H54 (cell line): ENCODE measurements around the gene DIABLO.
"Not testable (repeated sequence)": the region's sequence is repeated elsewhere in the genome, so short reads cannot be mapped to it uniquely, and the experiment has no call there.

Experiments
- DNase-seq: peaks from one replicate; pipeline ENCODE4 v3.0.0; 2011; ENCODE audit warnings: low spot score, mixed read lengths; ENCODE audit not compliant: insufficient read length
- FAIRE-seq: peaks from 3 replicates; lab custom pipeline; 2011; peaks lifted over from hg19 to GRCh38; lab: Jason Lieb, UNC
- POLR2A ChIP-seq: IDR thresholded peaks from 2 replicates; pipeline ENCODE4 v1.6.1; 2011; ENCODE audit warnings: low read depth, mild to moderate bottlenecking, low read length

The DIABLO gene

DNA sequence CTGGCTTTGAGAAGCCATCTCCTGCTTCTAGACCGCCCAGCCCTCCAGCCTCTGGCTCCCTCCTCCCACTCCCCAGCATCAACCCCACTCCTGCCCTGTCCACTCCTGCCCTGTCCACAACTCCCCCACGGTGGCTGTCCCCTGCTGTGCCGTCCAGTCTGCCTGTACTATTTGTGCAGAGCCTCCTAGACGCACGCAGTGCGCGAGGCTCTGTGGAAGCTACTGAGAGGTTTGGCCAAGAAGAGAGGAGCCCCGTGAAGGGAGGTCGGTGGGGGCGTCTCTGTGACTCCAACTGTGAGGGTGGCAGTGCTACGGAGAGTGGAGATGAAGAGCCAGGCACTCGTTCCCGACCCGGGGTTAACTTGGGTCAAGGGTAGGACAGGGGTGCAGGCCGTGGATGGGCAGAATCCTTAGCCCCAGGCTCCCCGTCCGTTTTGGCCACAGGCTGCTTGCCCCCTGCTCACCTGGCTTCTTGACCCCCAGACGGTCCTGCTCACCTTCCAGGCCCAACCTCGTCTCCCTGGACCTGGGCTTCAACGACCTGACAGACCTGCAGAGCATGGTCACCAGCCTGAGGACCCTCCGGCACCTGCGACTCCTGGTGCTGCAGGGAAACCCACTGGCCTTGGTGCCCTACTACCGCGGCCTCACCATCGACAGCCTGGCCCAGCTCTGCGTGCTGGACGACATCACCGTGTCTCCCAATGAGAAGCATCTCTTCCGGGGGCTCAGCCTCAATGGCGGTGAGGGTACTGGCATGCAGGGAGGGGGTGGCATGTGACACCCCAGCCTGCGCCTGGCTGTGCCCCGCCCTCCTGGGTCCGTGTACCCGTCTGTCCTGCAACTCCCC lies 36.0 kb downstream of the DIABLO start:
- TF ChIP-seq POLR2A, result no peak
- DNase-seq (no peak), FAIRE-seq (no peak)

DNA sequence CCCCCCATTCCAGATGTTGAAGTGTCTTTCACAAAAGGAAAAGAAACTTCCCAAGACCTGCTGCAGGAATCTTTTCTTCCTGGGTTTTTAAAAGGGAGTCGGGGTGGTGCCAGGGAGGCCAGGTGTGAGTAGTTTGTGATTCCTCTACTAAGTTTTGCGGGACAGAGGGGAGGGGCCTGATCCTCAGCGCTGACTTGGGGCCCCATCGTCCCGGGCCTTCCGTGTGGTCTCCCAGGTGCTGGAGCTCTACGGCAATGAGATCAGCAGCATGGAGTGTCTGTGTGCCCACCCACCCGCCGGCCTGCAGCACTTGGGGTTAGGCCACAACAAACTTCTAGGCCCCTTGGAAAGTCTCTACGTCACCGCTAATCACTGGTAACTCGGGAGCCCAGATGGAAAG lies 38.4 kb downstream of the DIABLO start:
- no peak for TF ChIP-seq POLR2A
- DNase-seq (no peak), FAIRE-seq (no peak)

DNA sequence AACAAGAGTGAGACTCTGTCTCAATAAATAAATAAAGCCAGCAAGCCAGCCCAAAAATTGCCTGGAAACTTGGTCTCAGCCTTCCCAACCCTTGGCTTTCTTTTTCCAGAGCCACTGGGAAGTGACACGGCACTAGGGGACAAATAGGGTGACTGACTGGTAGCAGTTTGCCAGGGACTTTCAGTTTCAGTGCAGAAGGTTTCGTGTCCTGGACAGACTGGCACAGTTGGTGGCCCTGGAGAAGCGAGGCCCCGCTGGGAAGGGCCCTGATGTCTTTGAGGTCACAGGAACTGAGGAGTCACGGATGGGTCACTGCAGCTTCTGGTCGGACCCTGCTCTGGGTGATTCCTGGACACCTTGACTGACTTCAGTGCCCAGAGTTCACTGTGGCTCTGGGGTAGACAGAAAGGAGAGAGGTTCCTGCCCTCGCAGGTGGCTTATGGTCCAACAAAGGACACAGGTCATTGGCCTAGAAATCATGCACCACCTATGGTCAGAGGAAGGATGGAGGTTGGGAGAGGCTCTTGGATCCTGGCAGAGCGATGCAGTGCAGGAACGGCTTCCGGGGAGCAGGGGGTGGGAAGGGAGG lies 40.3 kb downstream of the DIABLO start:
- no peak for DNase-seq
- FAIRE-seq, result no peak
- no peak for TF ChIP-seq POLR2A

DNA sequence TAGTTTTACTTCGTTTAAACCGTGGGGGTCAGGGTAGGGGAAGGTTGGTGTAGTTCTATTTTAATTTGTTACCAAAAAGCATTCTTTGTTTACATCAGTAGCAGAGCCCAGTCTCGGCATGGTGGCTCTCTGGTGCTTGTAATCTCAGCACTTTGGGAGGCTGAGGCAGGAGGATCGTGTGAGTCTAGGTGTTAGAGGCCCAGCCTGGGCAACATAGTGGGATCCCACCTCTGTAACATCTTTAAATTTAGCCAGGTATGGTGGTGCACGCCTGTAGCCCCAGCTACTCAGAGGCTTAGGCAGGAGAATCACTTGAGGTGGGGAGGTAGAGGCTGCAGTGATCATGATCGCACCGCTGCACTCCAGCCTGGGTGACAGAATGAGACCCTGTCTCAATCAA lies 40.8 kb downstream of the DIABLO start:
- TF ChIP-seq POLR2A, result no peak
- FAIRE-seq (no peak), DNase-seq (no peak)

DNA sequence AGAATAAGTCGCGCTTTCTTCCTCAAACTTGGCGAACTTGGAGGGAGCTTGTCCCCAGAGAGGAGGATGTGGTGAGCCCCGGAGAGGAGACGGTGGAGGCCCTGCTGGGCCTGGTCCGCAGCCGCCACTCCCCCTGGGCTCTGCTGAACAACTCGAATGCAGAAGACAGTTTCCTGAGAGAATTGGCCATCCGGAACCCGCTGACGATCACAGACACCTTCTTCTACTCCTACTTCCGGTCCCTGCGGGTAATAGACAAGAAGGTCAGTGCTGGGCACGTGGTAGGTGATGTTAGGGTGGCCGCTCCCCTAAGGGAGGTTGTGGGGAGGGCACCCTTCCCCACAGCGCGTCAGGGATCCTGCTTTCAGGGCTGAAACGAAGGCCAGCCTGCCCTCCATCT lies 41.3 kb downstream of the DIABLO start:
- no peak for DNase-seq
- TF ChIP-seq POLR2A, result no peak
- no peak for FAIRE-seq

DNA sequence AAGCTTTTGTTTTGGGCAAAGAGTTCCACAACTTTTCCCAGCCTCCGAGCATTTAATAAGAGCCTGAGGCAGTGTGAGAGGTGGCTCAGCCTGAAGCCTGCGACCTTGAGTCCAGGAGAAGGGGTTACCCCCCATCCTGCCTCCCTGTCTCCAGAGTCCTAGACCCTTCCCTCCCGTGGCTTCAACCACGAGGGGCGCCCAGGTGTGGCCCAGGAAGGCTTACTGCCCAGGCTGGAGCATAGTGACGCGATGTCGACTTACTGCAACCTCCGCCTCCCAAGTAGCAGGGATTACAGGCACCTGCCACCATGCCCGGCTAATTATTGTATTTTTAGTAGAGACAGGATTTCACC lies 42.3 kb downstream of the DIABLO start:
- FAIRE-seq (no peak), DNase-seq (no peak)
- no peak for TF ChIP-seq POLR2A

DNA sequence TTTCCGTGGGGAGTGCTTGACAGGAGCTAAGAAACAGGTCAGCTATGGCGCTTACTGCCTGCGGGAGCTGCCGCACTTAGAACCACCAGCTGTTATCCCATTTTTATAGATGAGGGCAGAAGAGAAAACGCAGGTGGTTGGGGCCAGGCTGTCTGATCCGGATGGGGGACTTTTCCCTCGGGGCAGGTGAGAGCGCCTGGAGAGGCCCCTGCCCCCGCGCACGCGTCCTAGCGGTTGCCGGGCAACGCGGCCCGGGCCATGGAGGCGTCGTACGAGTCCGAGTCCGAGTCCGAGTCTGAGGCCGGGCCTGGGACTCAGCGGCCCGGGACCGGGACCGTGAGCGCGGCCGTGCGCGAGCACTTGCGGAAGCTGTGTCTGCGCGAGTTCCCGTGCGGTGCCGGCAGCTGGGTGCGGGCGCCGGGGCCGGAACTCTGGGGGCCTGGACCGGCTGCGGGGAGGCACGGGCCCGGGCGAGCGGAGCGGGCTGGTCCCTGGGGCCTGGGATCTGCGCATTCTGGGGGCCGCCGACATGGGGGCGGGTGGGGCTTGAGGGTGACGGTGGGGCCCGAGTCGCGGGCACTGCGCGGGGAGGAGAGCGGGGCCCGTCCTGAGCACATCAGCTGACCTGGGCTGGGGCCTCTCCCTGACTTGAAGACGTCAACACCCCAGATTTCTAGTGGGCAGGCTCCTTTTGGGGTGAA lies 42.8 kb downstream of the DIABLO start, which contains the start of gene LRRC43:
TSS of gene LRRC43 (plus strand) at position 237 of the 701 bp plus-strand sequence. CDS start at position 259, 22 bp downstream.
- FAIRE-seq (no peak), DNase-seq (no peak)
- no peak for TF ChIP-seq POLR2A

DNA sequence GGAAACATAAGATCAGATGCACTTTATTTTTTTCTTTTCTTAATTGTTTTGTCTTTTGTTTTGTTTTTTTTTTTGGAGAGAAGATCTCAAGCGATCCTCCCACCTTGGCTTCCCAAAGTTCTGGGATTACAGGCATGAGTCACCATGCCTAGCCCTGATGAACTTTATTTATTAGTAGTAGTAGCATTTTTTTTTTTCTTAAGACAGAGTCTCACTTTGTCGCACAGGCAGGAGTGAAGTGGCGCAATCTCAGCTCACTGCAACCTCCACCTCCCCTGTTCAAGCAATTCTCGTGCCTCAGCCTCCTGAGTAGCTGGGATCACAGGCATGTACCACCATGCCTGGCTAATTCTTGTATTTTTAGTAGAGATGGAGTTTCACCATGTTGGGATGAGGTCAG lies 49.4 kb downstream of the DIABLO start:
- FAIRE-seq, DNase-seq: not testable (repeated sequence)

DNA sequence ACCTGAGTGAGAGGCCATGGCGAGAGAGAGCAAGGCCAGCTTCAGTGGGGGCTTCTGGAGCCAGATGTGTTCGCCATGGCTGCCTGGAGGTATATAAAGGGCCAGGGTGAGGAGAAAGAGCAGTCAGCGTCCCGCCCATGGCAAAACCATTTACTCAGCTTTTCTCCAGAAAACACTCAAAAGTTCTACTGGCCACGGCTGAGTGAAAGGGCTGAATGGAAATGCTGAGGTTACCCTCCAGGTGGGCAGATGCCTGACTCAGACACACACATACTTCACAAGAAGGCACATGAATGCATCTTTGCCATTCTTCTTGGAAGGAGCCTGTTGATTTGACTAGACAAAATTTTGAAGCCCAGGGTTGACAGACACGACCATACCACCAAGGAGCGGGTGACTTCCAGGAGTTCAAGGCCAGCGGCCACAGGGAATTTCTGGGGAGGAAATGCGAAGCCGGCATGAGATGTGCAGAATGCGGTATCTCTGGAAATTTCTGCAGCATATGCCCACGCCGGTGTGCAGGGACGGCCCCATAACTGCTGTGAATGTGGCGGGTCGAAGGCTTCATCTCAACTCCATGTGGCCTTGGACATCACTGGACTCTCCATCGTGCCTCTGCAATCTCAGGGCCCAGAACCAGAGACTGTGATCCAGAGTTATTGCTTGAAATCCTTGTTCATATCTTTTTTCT lies 51.6 kb downstream of the DIABLO start, which contains the start of gene IL31:
TSS of gene IL31 (minus strand) at position 67 of the 691 bp plus-strand sequence. CDS start at position 18, 49 bp downstream.
- no peak for FAIRE-seq
- DNase-seq, result no peak

DNA sequence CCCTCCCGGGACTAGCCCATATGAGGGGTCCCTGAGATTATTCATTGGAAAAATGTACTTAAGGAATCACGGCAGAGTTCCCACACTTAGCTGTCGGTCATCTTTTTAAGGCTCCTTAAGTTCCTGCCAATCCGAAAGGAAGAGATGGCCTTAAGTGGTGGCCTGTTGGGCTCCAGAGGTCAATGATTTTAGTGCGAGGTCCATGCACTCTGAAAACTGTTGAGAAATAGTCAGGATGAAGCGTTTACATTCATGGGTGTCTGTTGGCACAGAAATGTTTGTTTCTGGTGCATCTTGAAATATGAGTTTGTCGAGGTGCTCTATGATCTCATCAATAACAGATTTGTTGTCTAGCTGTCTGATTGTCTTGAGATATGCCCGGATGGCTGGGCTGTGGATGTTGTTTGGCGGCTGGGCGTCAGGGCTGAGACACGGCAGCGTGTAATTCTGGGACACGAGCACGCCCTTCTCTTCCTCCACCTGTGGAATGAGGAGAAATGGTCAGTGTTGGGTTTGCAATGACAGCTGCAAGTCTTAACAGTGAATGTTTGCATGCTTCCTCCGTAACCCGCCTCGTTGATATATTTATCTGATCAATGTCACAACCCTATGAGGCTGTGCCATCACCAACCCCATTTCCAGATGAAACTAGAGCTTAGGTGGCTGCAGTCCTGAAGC lies 53.5 kb downstream of the DIABLO start:
- TF ChIP-seq POLR2A, result no peak
- FAIRE-seq (no peak), DNase-seq (no peak)

More for the DNA sequence above, 51.6 kb downstream of the DIABLO start, which contains the start of gene IL31:
- no peak for TF ChIP-seq POLR2A

DNA sequence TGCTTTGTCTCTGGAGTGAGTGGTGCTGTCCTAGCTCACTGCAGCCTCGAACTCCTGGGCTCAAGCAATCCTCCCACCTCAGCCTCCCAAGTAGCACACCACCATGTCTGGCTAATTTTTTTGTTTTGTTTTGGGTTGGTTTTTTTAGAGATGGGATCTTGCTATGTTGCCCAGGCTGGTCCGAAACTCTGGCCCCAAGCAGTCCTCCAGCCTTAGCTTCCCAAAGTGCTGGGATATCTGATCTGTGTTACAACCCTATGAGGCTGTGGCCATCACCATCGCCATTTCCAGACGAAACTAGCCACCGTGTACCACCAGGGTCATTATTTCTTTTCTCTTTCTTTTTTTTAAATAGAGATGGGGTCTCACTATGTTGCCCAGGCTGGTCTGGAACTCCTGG lies 54.5 kb downstream of the DIABLO start:
- FAIRE-seq (no peak), DNase-seq (no peak)
- TF ChIP-seq POLR2A, result no peak

DNA sequence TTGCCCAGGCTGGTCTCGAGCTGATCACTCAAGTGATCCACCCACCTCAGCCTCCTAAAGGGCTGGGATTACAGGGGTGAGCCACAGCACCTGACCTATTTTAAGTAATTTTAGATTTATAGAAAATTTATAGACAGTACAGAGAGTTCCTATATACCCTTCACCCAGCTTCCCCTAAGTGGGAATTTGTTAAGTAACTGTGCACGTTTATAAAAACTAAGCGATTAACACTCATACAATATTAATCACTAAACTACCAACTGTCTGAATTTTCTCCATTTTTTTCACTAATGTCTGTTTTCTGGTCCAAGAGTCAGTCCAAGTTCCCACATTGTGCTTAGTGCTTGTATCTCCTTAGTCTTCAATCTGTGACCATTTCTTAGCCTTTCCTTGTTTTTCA lies 57.4 kb downstream of the DIABLO start:
- FAIRE-seq (no peak), DNase-seq (no peak)
- TF ChIP-seq POLR2A, result no peak

DNA sequence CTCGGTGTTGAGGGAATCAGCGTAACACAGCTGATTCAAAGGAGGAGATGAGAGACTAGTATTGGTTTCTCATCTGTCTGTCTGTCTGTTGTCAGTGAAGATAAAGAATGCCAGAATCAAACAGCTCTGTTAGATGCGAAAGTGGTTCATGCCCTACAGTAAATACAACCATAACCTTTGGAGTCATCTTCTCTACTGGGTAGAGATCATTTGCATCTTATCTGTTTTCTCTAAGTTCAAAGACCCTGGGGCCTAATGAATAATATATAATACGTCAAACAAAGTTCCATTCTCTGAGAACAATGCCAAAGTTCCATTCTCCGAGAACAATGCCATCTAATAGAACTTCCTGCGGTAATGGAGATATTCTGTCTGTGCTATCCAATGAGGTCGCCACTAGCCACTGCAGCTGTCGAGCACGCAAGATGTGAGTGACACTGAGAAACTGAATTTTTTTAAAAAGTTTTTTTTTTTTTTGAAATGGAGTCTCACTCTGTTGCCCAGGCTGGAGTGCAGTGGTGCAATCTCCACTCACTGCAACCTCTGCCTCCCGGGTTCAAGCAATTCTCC lies 58.4 kb downstream of the DIABLO start:
- no peak for TF ChIP-seq POLR2A
- DNase-seq, result no peak
- no peak for FAIRE-seq
